Measurements from ENCODE around the gene RPL18.

The RPL18 gene

GRCh38 chr19:48645620-48646000 lies 26.6 kb upstream of the RPL18 start (continued):
- TF ChIP-seq ZFP69B (tag by site-specific recombination; IDR thresholded peaks at IDR 0.05) (0 out of 2 replicates have a peak, but pooled peaks have one; percentile 32), ZNF266 (tag by site-specific recombination; IDR thresholded peaks at IDR 0.05; ENCODE audit: low read depth) (no peak), ZNF350 (tag by site-specific recombination; IDR thresholded peaks at IDR 0.05) (no peak), ZBTB6 (tag by site-specific recombination; IDR thresholded peaks at IDR 0.05) (no peak), GLI4 (tag by site-specific recombination; IDR thresholded peaks at IDR 0.05) (peak; percentile 5; the same call in 1 of the 2 replicates), ZSCAN30 (tag by site-specific recombination; IDR thresholded peaks at IDR 0.05) (no peak), ZNF175 (tag by site-specific recombination; IDR thresholded peaks at IDR 0.05) (no peak), BCL11B (tag by site-specific recombination; IDR thresholded peaks at IDR 0.05; ENCODE audit: low read depth) (no peak), ZNF391 (tag by site-specific recombination; IDR thresholded peaks at IDR 0.05; ENCODE audit: borderline replicate concordance, low read depth) (0 out of 2 replicates have a peak, but pooled peaks have one; percentile 43), ZNF23 (tag by site-specific recombination; IDR thresholded peaks at IDR 0.05; ENCODE audit: borderline replicate concordance) (peak; percentile 14; the same call in 1 of the 2 replicates), IKZF3 (tag by site-specific recombination; IDR thresholded peaks at IDR 0.05) (no peak; the same call in 1 of the 2 replicates), ZNF19 (tag by site-specific recombination; IDR thresholded peaks at IDR 0.05; ENCODE audit: low read depth) (no peak), PBX3 (CRISPR knock-in tag; IDR thresholded peaks at IDR 0.05) (no peak), ZNF513 (tag by site-specific recombination; IDR thresholded peaks at IDR 0.05) (no peak), CTCF (tag by site-specific recombination; IDR thresholded peaks at IDR 0.05) (peak; percentile 39; the same call in 1 of the 2 replicates), ZNF112 (tag by site-specific recombination; IDR thresholded peaks at IDR 0.05) (no peak), KLF9 (tag by site-specific recombination; IDR thresholded peaks at IDR 0.05; ENCODE audit: low read depth) (no peak), ZFP37 (tag by site-specific recombination; IDR thresholded peaks at IDR 0.05) (peak; percentile 28; the same call in 1 of the 2 replicates), ZSCAN18 (tag by site-specific recombination; IDR thresholded peaks at IDR 0.05) (no peak; the same call in 1 of the 2 replicates), ZNF366 (tag by site-specific recombination; conservative IDR thresholded peaks at IDR 0.05) (no peak), EGR2 (tag by site-specific recombination; IDR thresholded peaks at IDR 0.05; ENCODE audit: low read depth) (no peak), ZBTB49 (tag by site-specific recombination; IDR thresholded peaks at IDR 0.05; ENCODE audit: low read depth) (no peak), ZNF610 (tag by site-specific recombination; IDR thresholded peaks at IDR 0.05; ENCODE audit: borderline replicate concordance) (no peak), ZNF521 (tag by site-specific recombination; IDR thresholded peaks at IDR 0.05) (no peak), PRDM6 (tag by site-specific recombination; IDR thresholded peaks at IDR 0.05) (no peak), YY2 (tag by site-specific recombination; IDR thresholded peaks at IDR 0.05) (peak; percentile 16; the same call in 1 of the 2 replicates)

Measured in HEK293 (cell line).